Nephron progenitor cell (in vitro differentiated cells): Measurements from ENCODE around the gene TP53TG5.

Experiments
- DNase-seq: peaks from one replicate; pipeline ENCODE4 v3.0.0; 2021
- H3K27ac Mint-ChIP-seq: 2 replicates; pipeline ENCODE4 v1.8.0; 2021; ENCODE audit warnings: mild to moderate bottlenecking, moderate library complexity, mixed read lengths
- H3K27me3 Mint-ChIP-seq: 2 replicates; pipeline ENCODE4 v1.8.0; 2021; ENCODE audit warnings: mild to moderate bottlenecking, low read depth, mixed read lengths; ENCODE audit not compliant: poor library complexity
- H3K36me3 Mint-ChIP-seq: 2 replicates; pipeline ENCODE4 v1.8.0; 2021; ENCODE audit warnings: low read depth, mixed read lengths
- H3K4me1 Mint-ChIP-seq: 2 replicates; pipeline ENCODE4 v1.8.0; 2021; ENCODE audit warnings: mixed read lengths
- H3K4me3 Mint-ChIP-seq: 2 replicates; pipeline ENCODE4 v1.8.0; 2021; ENCODE audit warnings: mild to moderate bottlenecking, moderate library complexity, mixed read lengths
- H3K9me3 Mint-ChIP-seq: 2 replicates; pipeline ENCODE4 v1.8.0; 2021; ENCODE audit warnings: mild to moderate bottlenecking, moderate library complexity, mixed read lengths
- CTCF ChIP-seq: fragments of 200-600 bp; sonication (generic); IDR thresholded peaks from 2 replicates; pipeline ENCODE4 v1.5.0; 2021; ENCODE audit warnings: antibody characterized with exemption

Gene TP53TG5

GRCh38 chr20:45378191-45378590, at the start of gene TP53TG5:
Gene TP53TG5, minus strand, starts transcription at chr20:45378325. Its CDS starts 89 bp downstream, at chr20:45378236.
- H3K27me3 Mint-ChIP-seq = peaks cover 7% of the 10 kb centered on the region
- DNase-seq = no peak

GRCh38 chr20:45427236-45428149, 49.4 kb upstream of the TP53TG5 start:
- peak overlapping the region; percentile 82 for H3K27ac Mint-ChIP-seq
- H3K27me3 Mint-ChIP-seq = peaks cover 3% of the 10 kb centered on the region
- no peak overlapping the region for H3K4me3 Mint-ChIP-seq
- DNase-seq = no peak
- peaks cover 8% of the 10 kb centered on the region for H3K36me3 Mint-ChIP-seq
- TF ChIP-seq CTCF = no peak
- H3K4me1 Mint-ChIP-seq = no peaks in the 10 kb centered on the region
- H3K9me3 Mint-ChIP-seq = no peaks in the 10 kb centered on the region

More at GRCh38 chr20:45378191-45378590, at the start of gene TP53TG5:
- no peaks in the 10 kb centered on the region for H3K9me3 Mint-ChIP-seq
- peak within 1 kb of the TSS; percentile 32 for H3K27ac Mint-ChIP-seq
- no peak for TF ChIP-seq CTCF
- H3K4me3 Mint-ChIP-seq = no peak within 1 kb of the TSS
- H3K36me3 Mint-ChIP-seq = peaks cover 5% of the 10 kb centered on the region
- H3K4me1 Mint-ChIP-seq = peaks cover 26% of the 10 kb centered on the region

- Mint-ChIP-seq H3K4me3 (no peak overlapping the region), H3K4me1 (no peaks in the 10 kb centered on the region), H3K27ac (peak overlapping the region; percentile 82), H3K27me3 (peaks cover 3% of the 10 kb centered on the region), H3K36me3 (peaks cover 18% of the 10 kb centered on the region), H3K9me3 (no peaks in the 10 kb centered on the region)
- TF ChIP-seq CTCF = no peak
- no peak for DNase-seq
Measured at GRCh38 chr20:45426320-45427016, 48.3 kb upstream of the TP53TG5 start.

GRCh38 chr20:45425561-45425960, 47.4 kb upstream of the TP53TG5 start:
- Mint-ChIP-seq H3K4me3 (no peak overlapping the region), H3K9me3 (no peaks in the 10 kb centered on the region), H3K27me3 (peaks cover 3% of the 10 kb centered on the region), H3K27ac (no peak overlapping the region), H3K4me1 (no peaks in the 10 kb centered on the region), H3K36me3 (peaks cover 22% of the 10 kb centered on the region)
- no peak for DNase-seq
- TF ChIP-seq CTCF = no peak

- peaks cover 3% of the 10 kb centered on the region for H3K27me3 Mint-ChIP-seq
- TF ChIP-seq CTCF = no peak
- no peaks in the 10 kb centered on the region for H3K9me3 Mint-ChIP-seq
- H3K36me3 Mint-ChIP-seq = peaks cover 28% of the 10 kb centered on the region
- no peak overlapping the region for H3K4me3 Mint-ChIP-seq
- H3K27ac Mint-ChIP-seq = peak overlapping the region; percentile 10
- H3K4me1 Mint-ChIP-seq = no peaks in the 10 kb centered on the region
- DNase-seq = no peak
Measured at GRCh38 chr20:45423700-45424099, 45.6 kb upstream of the TP53TG5 start.
